H9 (cell line): Measurements from ENCODE around the gene BAG1. TPM values are rescaled to one million over a fixed set of nuclear protein-coding genes. Genes with fewer than 3 reads are reported as not detected.

Source experiments
- DNase-seq: peaks from one replicate; pipeline ENCODE4 v3.0.0-alpha.2; 2017
- H2AFZ ChIP-seq: one replicate; pipeline ENCODE4 v1.6.1; 2013; ENCODE audit warnings: mild to moderate bottlenecking, low read length, control low read depth, moderate library complexity
- H2AK5ac ChIP-seq: 2 replicates; pipeline ENCODE4 v1.6.1; 2013; ENCODE audit warnings: low read length, control low read depth, mixed read lengths; ENCODE audit not compliant: insufficient read length
- H2BK120ac ChIP-seq: one replicate; pipeline ENCODE4 v1.6.1; 2013; ENCODE audit warnings: low read depth, mild to moderate bottlenecking, low read length, control low read depth, inconsistent platforms; ENCODE audit not compliant: poor library complexity, severe bottlenecking
- H2BK12ac ChIP-seq: 2 replicates; pipeline ENCODE4 v1.6.1; 2013; ENCODE audit warnings: low read length, control low read depth, mixed read lengths, low read depth; ENCODE audit not compliant: insufficient read length
- H2BK15ac ChIP-seq: 2 replicates; pipeline ENCODE4 v1.6.1; 2013; ENCODE audit warnings: low read depth, low read length, control low read depth
- H2BK20ac ChIP-seq: one replicate; pipeline ENCODE4 v1.6.1; 2013; ENCODE audit warnings: low read depth, mild to moderate bottlenecking, low read length, control low read depth, inconsistent platforms; ENCODE audit not compliant: poor library complexity, severe bottlenecking
- H2BK5ac ChIP-seq: 2 replicates; pipeline ENCODE4 v1.6.1; 2013; ENCODE audit warnings: low read length, control low read depth, mixed read lengths; ENCODE audit not compliant: insufficient read length
- H3K14ac ChIP-seq: 2 replicates; pipeline ENCODE4 v1.6.1; 2013; ENCODE audit warnings: low read length, control low read depth; ENCODE audit not compliant: insufficient read depth
- H3K18ac ChIP-seq: 2 replicates; pipeline ENCODE4 v1.6.1; 2013; ENCODE audit warnings: low read depth, mild to moderate bottlenecking, mixed read lengths, low read length, control low read depth; ENCODE audit not compliant: insufficient read length
- H3K23ac ChIP-seq: 2 replicates; pipeline ENCODE4 v1.6.1; 2013; ENCODE audit warnings: low read length, control low read depth, mixed read lengths, low read depth; ENCODE audit not compliant: insufficient read length
- H3K23me2 ChIP-seq: 2 replicates; pipeline ENCODE4 v1.6.1; 2013; ENCODE audit warnings: low read depth, mild to moderate bottlenecking, mixed read lengths, low read length, control low read depth; ENCODE audit not compliant: insufficient read length, poor library complexity, severe bottlenecking
- H3K27ac ChIP-seq: 2 replicates; pipeline ENCODE4 v1.5.1; 2013; ENCODE audit warnings: low read length, control low read depth, mixed read lengths, low read depth; ENCODE audit not compliant: insufficient read length
- H3K27me3 ChIP-seq: 2 replicates; pipeline ENCODE4 v1.6.1; 2013; ENCODE audit warnings: low read length, control low read depth, inconsistent platforms; ENCODE audit not compliant: insufficient read depth
- H3K4ac ChIP-seq: 2 replicates; pipeline ENCODE4 v1.6.1; 2013; ENCODE audit warnings: low read depth, mild to moderate bottlenecking, control low read depth, inconsistent platforms, low read length, moderate library complexity
- H3K4me1 ChIP-seq: 2 replicates; pipeline ENCODE4 v1.6.1; 2013; ENCODE audit warnings: low read length, control low read depth, inconsistent platforms; ENCODE audit not compliant: insufficient read depth
- H3K4me2 ChIP-seq: 2 replicates; pipeline ENCODE4 v1.6.1; 2013; ENCODE audit warnings: low read length, control low read depth, mixed read lengths; ENCODE audit not compliant: insufficient read length, insufficient read depth
- H3K56ac ChIP-seq: 2 replicates; pipeline ENCODE4 v1.6.1; 2013; ENCODE audit warnings: low read depth, mild to moderate bottlenecking, mixed read lengths, low read length, control low read depth; ENCODE audit not compliant: insufficient read length
- H3K79me1 ChIP-seq: 2 replicates; pipeline ENCODE4 v1.6.1; 2013; ENCODE audit warnings: low read depth, mild to moderate bottlenecking, moderate library complexity, low read length, control low read depth, inconsistent platforms; ENCODE audit not compliant: insufficient read depth, poor library complexity, severe bottlenecking
- H3K79me2 ChIP-seq: 2 replicates; pipeline ENCODE4 v1.6.1; 2013; ENCODE audit warnings: low read length, control low read depth, inconsistent platforms; ENCODE audit not compliant: insufficient read depth
- H3K9ac ChIP-seq: 2 replicates; pipeline ENCODE4 v1.6.1; 2013; ENCODE audit warnings: low read length, control low read depth, mixed read lengths; ENCODE audit not compliant: insufficient read length; ENCODE audit errors: extremely low read depth
- H3K9me3 ChIP-seq: one replicate; pipeline ENCODE4 v1.6.1; 2013; ENCODE audit warnings: low read depth, low read length, inconsistent platforms; ENCODE audit not compliant: control insufficient read depth
- H3T11ph ChIP-seq: one replicate; pipeline ENCODE4 v1.6.1; 2013; ENCODE audit warnings: mild to moderate bottlenecking, low read length, control low read depth, inconsistent platforms
- H4K20me1 ChIP-seq: one replicate; pipeline ENCODE4 v1.6.1; 2013; ENCODE audit not compliant: control insufficient read depth, insufficient read length, insufficient read depth
- H4K5ac ChIP-seq: 2 replicates; pipeline ENCODE4 v1.6.1; 2013; ENCODE audit warnings: low read depth, mild to moderate bottlenecking, mixed read lengths, low read length, control low read depth; ENCODE audit not compliant: insufficient read length
- H4K8ac ChIP-seq: replicated peaks from 2 replicates; pipeline ENCODE4 v1.6.1; 2013; ENCODE audit warnings: low read length, control low read depth, mixed read lengths, low read depth; ENCODE audit not compliant: insufficient read length
- H4K91ac ChIP-seq: 2 replicates; pipeline ENCODE4 v1.6.1; 2013; ENCODE audit warnings: low read depth, mild to moderate bottlenecking, moderate library complexity, mixed read lengths, low read length, control low read depth; ENCODE audit not compliant: insufficient read length
- H3K27ac Mint-ChIP-seq, 3 experiments: 2 replicates in 2 of 3; 3 replicates in 1 of 3; pipeline ENCODE4 v1.8.0; 2020 to 2021; ENCODE audit warnings: mixed read lengths in 3 of 3, mild to moderate bottlenecking in 1 of 3, moderate library complexity in 1 of 3
- H3K27me3 Mint-ChIP-seq: 2 replicates; pipeline ENCODE4 v1.8.0; 2021; ENCODE audit warnings: low read depth, mild to moderate bottlenecking, moderate library complexity, mixed read lengths
- H3K36me3 Mint-ChIP-seq, 3 experiments: 2 replicates in 2 of 3; 3 replicates in 1 of 3; pipeline ENCODE4 v1.8.0; 2020 to 2021; ENCODE audit warnings: low read depth in 3 of 3, mixed read lengths in 3 of 3; ENCODE audit not compliant: insufficient read depth in 1 of 3
- H3K4me1 Mint-ChIP-seq, 2 experiments: 2 replicates each; pipeline ENCODE4 v1.8.0; 2020; ENCODE audit warnings: mixed read lengths in 2 of 2
- H3K4me3 Mint-ChIP-seq, 2 experiments: 2 replicates in 1 of 2; 3 replicates in 1 of 2; pipeline ENCODE4 v1.8.0; 2020 to 2021; ENCODE audit warnings: mild to moderate bottlenecking in 2 of 2, mixed read lengths in 2 of 2, moderate library complexity in 1 of 2
- H3K9me3 Mint-ChIP-seq, 2 experiments: 2 replicates in 1 of 2; 3 replicates in 1 of 2; pipeline ENCODE4 v1.8.0; 2020; ENCODE audit warnings: mild to moderate bottlenecking in 2 of 2, mixed read lengths in 2 of 2, moderate library complexity in 1 of 2
- CTCF ChIP-seq: fragments of 200-600 bp; sonication (generic); conservative IDR thresholded peaks from 3 replicates; pipeline ENCODE4 v1.8.0; 2021; ENCODE audit warnings: antibody characterized with exemption, mild to moderate bottlenecking
- WGBS: extraction: QIAGEN DNeasy Blood & Tissue Kit; methylation state at CpG from one replicate; pipeline ENCODE4 v1.1.7; 2013; ENCODE audit warnings: missing lambda C conversion rate, low lambda C conversion rate, mixed read lengths; ENCODE audit not compliant: insufficient read length; ENCODE audit errors: extremely low coverage; 5-methylcytosine and 5-hydroxymethylcytosine counted together
- total RNA-seq: library from RNA; stranded (reverse); gene quantifications from 2 replicates; pipeline ENCODE4 v1.2.1, GENCODE V29; 2021

BAG1 gene
- total RNA-seq, 1 experiment from 2014 or later = 66.4 TPM

GRCh38 chr9:33309903-33310302 is 45.4 kb upstream of the BAG1 start:
- DNase-seq = no peak
- no peaks in the 10 kb centered on the region for H3K4me1 ChIP-seq
- H3K23ac ChIP-seq = no peak overlapping the region
- H2AFZ ChIP-seq = no peak overlapping the region
- H2BK20ac ChIP-seq = no peak overlapping the region
- Mint-ChIP-seq H3K36me3 (peaks cover 22 to 60% (median 49%) of the 10 kb centered on the region in 3 experiments), H3K4me1 (no peaks in the 10 kb centered on the region), H3K27me3 (no peaks in the 10 kb centered on the region), H3K27ac (no peak overlapping the region), H3K9me3 (no peaks in the 10 kb centered on the region; a peak in 1 of 5 replicates), H3K4me3 (no peak overlapping the region)
- no peak overlapping the region for H4K5ac ChIP-seq
- H3K9me3 ChIP-seq = no peaks in the 10 kb centered on the region
- H2BK5ac ChIP-seq = no peak overlapping the region
- no peak overlapping the region for H2BK15ac ChIP-seq
- no peaks in the 10 kb centered on the region for H3K79me2 ChIP-seq
- no peak for TF ChIP-seq CTCF
- H3K79me1 ChIP-seq = no peaks in the 10 kb centered on the region
- no peaks in the 10 kb centered on the region for H3K27me3 ChIP-seq
- H3K23me2 ChIP-seq = no peaks in the 10 kb centered on the region
- no peak overlapping the region for H3K4ac ChIP-seq
- no peak overlapping the region for H2BK120ac ChIP-seq
- H4K91ac ChIP-seq = no peak overlapping the region
- H3K4me2 ChIP-seq = no peak overlapping the region
- H3K56ac ChIP-seq = no peak overlapping the region
- no peak overlapping the region for H3K9ac ChIP-seq
- WGBS = no CpG with 5 or more reads among the region's 1 CpG
- H4K8ac ChIP-seq = no peak overlapping the region
- no peaks in the 10 kb centered on the region for H4K20me1 ChIP-seq
- H3T11ph ChIP-seq = no peak overlapping the region
- H3K14ac ChIP-seq = no peak overlapping the region
- H3K18ac ChIP-seq = no peak overlapping the region
- H2AK5ac ChIP-seq = no peak overlapping the region
- H2BK12ac ChIP-seq = no peak overlapping the region
- H3K27ac ChIP-seq = no peak overlapping the region
